ENCODE measurements around the gene KANSL1.

GRCh38 chr17:46139432-46140210 is 53.6 kb downstream of the KANSL1 start:
- TF ChIP-seq, protein P1, sequence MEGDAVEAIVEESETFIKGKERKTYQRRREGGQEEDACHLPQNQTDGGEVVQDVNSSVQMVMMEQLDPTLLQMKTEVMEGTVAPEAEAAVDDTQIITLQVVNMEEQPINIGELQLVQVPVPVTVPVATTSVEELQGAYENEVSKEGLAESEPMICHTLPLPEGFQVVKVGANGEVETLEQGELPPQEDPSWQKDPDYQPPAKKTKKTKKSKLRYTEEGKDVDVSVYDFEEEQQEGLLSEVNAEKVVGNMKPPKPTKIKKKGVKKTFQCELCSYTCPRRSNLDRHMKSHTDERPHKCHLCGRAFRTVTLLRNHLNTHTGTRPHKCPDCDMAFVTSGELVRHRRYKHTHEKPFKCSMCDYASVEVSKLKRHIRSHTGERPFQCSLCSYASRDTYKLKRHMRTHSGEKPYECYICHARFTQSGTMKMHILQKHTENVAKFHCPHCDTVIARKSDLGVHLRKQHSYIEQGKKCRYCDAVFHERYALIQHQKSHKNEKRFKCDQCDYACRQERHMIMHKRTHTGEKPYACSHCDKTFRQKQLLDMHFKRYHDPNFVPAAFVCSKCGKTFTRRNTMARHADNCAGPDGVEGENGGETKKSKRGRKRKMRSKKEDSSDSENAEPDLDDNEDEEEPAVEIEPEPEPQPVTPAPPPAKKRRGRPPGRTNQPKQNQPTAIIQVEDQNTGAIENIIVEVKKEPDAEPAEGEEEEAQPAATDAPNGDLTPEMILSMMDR (IDR thresholded peaks at IDR 0.05): no peak
- no peak for TF ChIP-seq POLR2A (IDR thresholded peaks at IDR 0.05)
